GM21619 (cell line): ENCODE measurements around the gene GSK3A.

Experiments
- ATAC-seq: cut with Tn5 transposase; IDR thresholded peaks from one replicate; pipeline ENCODE4 v1.9.1; 2021; ENCODE audit not compliant: unreplicated experiment

The GSK3A gene

GRCh38 chr19:42249769-42250168 lies 7.4 kb upstream of the GSK3A start:
- ATAC-seq, result no peak

DNA sequence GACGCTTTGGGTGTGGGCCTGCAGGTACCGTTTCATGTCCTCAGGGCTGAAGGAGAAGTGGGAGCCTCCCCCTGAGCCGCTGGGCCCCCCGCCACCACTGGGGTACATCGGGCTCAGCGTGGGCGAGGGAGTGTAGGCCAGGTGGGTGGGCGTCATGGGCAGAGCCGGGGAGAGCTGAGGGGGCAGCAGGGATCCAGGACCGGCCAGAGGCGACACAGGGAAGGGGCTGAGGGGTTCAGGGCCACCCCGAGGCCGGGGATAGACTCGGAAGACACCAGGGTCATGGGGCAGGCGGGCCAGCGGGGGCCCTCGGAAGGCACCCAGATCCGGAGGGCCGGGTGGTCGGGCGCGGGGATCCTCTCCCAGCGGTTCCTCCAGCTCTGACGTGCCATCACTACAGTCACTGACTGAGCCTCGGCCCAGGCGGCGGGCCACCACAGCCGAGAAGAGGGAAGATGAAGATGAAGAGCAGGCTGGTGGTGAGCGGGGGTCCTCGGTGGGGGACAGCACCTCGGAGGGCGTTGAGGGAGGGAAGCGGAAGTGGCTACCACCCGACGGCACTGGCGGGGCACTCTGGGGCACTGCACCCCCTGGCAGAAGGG lies 6.8 kb upstream of the GSK3A start:
- no peak for ATAC-seq

- ATAC-seq, result no peak
These were observed 6.1 kb upstream of the GSK3A start for GRCh38 chr19:42248270-42249148.

- ATAC-seq, result no peak
These were observed 5.3 kb upstream of the GSK3A start for GRCh38 chr19:42247640-42248199.

DNA sequence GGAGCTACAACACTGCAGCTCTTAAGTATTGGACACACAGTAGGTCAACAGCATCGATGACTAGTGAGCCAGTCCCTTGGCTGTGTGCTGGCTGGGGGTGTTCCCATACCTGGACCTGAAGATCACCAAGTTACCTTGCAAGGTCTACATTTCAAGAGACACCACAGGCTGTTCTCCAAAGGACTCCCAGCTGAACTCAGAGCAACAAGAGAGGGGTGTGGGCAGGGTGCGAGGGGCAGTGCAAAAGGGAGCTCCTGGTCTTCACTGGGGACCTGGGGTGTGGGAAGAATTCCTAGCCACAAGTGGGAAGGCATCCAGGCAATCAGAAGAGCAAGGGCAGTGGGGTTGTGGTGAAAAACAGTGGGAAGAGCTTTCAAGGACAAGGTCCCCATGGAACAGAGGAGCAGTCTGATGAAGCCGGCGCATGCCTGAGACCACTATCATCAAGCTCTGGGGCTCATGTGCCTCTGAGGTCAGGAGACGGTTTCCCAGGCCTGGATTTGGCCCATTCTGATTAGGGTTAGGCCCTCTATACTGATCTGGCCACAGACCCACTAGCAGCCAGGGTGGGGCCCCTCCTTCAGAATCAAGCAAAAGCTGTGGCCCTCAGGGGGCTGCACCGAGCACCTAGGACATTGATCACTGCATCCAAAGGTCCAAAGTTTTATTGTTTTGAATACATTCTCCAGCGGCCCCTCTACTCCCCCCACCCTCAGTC lies 4.7 kb upstream of the GSK3A start:
- ATAC-seq, result no peak

DNA sequence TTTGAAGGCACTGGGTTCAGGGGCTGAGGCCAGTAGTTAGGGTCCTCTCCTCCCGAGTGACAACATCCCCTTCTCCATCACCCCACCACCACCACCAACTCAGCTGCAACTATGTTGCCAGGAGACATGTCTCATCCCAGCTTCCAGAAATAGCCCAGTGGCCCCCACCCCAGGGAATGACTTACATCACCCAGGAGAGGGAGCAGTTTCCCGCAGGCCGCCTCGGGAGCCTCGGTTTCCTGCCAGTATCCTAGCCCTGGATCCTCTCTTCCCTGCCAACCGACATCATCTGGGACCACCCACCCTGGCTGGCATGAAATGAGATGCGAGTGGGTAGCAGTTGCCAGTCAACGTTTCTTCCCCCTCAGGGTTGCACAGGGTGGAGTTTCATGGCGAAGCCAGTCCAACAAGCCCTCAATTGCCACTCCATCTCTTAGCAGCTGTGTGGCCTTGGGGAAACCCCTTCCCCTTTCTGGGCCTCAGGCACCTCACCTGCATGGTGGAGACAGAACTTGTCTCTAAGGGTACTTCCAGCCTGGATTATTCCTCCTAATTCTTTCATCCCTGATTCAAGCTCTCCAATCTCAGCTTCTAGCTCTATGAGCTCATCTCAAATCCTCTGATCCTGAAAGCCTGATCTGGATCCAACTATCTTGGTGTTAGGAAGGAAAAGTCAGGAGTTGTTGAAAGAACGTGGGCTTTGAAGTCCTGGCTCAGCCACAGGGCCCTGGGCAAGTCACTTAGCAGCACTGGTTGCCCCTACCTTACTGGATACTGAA lies 3.9 kb upstream of the GSK3A start:
- ATAC-seq, result no peak

- no peak for ATAC-seq
These were observed 2.8 kb upstream of the GSK3A start for GRCh38 chr19:42245231-42245630.

DNA sequence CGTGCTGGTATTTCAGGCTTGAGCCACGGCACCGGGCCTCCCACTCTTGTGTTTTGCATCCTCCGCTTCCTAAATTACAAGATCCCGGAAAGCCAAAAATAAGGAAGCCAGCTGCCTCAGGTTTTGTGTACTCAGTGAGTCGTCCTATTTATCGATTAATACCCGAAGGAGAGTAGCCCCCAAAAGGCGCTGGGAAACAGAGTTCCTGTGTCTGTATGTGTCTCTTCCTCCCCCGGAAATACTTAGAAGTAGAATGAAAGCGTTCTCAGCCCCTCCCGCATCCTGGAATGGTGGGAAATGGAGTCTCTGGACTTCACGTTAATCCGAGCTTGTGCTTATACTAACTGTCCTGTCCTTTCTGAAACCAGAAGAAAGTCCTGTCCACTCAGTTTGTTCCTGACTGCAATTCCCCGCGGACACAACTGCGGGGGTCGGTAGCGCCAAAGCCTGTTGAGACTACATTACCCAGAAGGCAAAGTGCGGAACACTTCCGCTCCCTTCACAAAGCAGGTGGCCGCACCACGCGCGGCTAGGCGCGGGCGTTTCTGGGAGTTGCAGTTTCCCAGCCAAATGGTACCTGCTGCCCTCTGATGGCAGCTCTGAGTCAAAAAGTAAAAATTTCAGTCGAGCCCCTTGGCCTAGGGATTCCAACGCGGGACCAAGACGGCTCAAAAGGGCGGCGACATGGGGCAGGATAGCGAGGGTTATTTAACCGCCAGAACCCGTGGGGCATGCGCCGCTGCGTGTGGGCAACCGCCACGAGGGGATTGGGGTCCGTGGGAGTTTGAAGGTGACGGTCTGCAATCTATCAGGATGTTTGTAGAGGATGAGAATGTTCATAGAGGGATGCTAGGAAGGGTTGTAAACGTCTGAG lies 2.2 kb upstream of the GSK3A start:
- peak; percentile 37 for ATAC-seq

DNA sequence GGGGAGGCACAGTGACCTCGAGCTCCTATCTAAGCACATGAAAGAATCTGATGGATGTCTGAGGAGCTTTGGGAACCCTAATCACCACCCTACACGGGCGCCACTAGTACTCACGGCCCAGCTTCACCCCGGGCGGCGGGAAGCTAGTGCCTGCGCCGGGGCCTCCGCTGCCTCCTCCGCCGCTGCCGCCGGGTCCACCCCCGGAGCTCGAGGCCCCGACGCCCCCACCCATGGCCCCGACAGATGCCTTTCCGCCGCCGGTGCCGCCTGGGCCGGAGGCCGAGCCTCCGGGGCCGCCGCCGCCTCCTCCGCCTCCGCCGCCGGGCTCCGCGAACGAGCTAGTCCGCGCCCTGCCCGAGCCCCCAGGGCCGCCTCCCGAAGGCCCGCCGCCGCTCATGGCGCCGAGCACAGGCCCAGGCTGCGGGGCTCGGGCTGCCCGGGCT lies 312 bp downstream of the GSK3A start:
- peak; percentile 2 for ATAC-seq

DNA sequence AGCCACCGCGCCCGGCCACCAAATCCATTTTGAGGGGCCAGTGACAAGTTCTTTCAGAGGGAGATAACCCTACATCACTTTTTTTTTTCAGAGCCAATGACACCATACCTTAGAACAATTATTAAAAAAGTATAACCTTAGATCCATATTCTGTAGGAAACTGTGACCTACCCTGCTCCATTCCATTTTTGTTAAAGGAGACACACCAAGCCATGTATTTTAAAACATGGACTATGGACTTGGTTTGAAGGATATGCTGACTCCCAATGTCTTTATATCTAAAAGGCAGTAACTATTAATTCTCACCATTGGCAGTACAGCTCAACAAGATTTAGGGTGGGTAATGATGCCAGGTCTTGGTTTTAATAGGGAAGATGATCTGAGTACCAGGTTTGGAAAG lies 1.1 kb downstream of the GSK3A start:
- ATAC-seq, result no peak

- ATAC-seq, result no peak
These were observed 2.7 kb downstream of the GSK3A start for GRCh38 chr19:42239544-42240220.

GRCh38 chr19:42235181-42235580 lies 7.2 kb downstream of the GSK3A start:
- ATAC-seq, result no peak

DNA sequence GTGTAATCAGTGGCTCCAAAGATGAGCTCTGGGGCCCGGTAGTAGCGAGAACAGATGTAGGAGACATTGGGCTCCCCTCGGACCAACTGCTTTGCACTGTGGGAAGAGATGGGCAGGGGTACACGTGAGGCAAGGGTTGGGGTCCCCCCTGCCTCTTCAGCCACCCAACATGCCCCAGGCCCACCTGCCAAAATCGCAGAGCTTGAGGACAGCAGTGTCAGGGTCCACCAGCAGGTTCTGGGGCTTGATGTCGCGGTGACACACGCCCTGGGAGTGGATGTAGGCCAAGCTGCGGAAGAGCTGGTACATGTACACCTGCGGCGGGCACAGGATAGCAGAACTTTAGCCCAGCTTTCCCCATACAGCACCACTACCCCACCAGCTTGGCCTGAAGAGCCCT lies 8.0 kb downstream of the GSK3A start:
- no peak for ATAC-seq

DNA sequence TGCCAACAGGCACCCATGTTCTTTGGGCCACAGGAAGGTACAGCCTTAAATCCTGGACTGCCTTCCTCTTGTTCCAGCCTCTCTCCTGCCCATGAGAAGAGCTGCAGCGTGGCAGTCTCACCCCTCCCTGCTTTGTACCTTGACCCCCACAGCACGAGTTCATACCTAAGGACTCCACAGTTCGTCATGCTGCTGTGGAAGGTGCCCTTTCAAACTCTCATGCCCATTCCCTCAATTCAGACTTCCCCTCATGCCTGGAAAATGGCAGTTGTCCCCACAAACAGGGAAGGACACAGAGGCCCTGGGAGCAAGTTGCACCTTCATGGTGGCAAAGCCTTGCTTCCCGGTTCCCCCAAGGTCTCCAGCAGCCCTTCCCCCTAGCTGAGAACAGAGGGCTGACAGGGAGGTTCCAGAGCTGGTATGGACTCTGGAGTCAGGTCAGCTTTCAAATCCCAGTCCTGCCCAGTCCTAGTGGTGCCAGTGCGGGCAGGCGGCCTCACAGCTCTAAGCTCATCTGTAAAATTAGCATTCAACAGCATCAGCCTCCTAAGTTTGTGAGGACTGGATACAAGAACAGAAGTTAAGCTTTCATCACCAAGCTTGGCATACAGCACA lies 8.6 kb downstream of the GSK3A start:
- no peak for ATAC-seq

DNA sequence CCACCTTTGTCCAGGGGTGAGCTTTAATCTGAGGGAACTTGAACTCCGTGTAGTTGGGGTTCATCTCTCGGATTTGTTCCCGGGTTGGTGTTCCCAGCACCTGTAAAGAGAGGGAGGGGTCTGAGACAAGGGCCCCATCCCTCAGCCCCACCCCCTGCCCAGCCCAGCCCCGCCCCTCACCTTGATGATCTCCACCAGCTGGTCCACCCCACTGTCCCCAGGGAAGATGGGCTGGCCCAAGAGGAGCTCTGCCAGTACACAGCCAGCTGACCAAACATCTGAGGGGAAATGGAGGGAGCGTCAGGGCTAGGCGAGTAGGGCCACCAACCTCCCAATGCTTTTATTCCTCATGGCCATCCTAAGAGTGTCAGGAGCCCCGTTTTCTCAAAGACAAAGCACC lies 9.3 kb downstream of the GSK3A start:
- no peak for ATAC-seq

- ATAC-seq, result no peak
These were observed 10.0 kb downstream of the GSK3A start for GRCh38 chr19:42232435-42232834.

DNA sequence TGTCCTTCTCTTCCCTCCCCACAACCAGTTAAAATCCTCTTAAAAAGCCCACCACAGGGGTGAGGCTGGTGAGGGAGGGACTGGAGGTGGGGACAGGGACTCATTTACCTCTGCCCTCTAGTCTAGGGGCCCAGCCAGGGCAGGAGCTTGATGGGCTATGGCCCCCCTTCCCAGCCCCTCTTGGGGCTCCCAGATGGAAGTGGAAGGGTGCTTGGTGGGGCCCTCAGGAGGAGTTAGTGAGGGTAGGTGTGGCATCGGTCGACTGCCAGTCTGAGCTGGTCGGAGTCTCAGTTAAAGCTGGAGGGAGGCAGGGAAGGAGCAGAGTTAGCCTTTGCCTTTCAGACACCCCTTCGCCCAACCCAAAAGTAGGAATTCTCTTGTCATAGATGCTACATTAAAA lies 11.8 kb downstream of the GSK3A start:
- ATAC-seq, result no peak

- no peak for ATAC-seq
These were observed 12.5 kb downstream of the GSK3A start for GRCh38 chr19:42229855-42230351.
